Muscle of leg (tissue), 11 donors: Measurements from ENCODE around the gene KRT16. TPM values are rescaled to one million over a fixed set of nuclear protein-coding genes. Genes with fewer than 3 reads are reported as not detected.
"Not testable (repeated sequence)": the region's sequence is repeated elsewhere in the genome, so short reads cannot be mapped to it uniquely, and the experiment has no call there.

Experiments
- DNase-seq: peaks from one replicate; pipeline ENCODE4 v3.0.0; 2013
- H3K27ac ChIP-seq: one replicate; pipeline ENCODE4 v1.5.1; 2013; ENCODE audit warnings: mild to moderate bottlenecking, low read length, control low read depth
- H3K27me3 ChIP-seq: one replicate; pipeline ENCODE4 v1.6.1; 2013; ENCODE audit warnings: low read length; ENCODE audit not compliant: control insufficient read depth, insufficient read depth
- H3K36me3 ChIP-seq: one replicate; pipeline ENCODE4 v1.6.1; 2013; ENCODE audit warnings: low read length; ENCODE audit not compliant: control insufficient read depth, insufficient read depth
- H3K4me1 ChIP-seq: one replicate; pipeline ENCODE4 v1.6.1; 2013; ENCODE audit warnings: low read length; ENCODE audit not compliant: control insufficient read depth, insufficient read depth
- H3K4me3 ChIP-seq: one replicate; pipeline ENCODE4 v1.5.1; 2013; ENCODE audit warnings: low read length, control low read depth
- H3K9me3 ChIP-seq: replicated peaks from 2 replicates; pipeline ENCODE4 v1.6.1; 2013; ENCODE audit warnings: low read depth, low read length; ENCODE audit not compliant: control insufficient read depth
- WGBS: methylation state at CpG from one replicate; pipeline ENCODE4 v1.1.5; 2013; ENCODE audit warnings: missing lambda C conversion rate; ENCODE audit not compliant: insufficient coverage; 5-methylcytosine and 5-hydroxymethylcytosine counted together
- polyA plus RNA-seq, 8 donors: library from polyadenylated mRNA; unstranded; fragments of 120-200 nt; gene quantifications; one replicate each; pipeline versions ENCODE4 v1.2.1 to v1.2.3, GENCODE V29; 2013; ENCODE audit warnings: inconsistent platforms in 1 of 8, low replicate concordance in 1 of 8; ENCODE audit not compliant: insufficient read length in 8 of 8, insufficient read depth in 1 of 8
- total RNA-seq: library from RNA; stranded (reverse); fragments of 120-200 nt; gene quantifications from one replicate; pipeline ENCODE4 v1.2.4, GENCODE V29; 2013

Gene KRT16
- total and polyA plus RNA-seq, 9 donors: 0.83 TPM; not detected in 8

DNA sequence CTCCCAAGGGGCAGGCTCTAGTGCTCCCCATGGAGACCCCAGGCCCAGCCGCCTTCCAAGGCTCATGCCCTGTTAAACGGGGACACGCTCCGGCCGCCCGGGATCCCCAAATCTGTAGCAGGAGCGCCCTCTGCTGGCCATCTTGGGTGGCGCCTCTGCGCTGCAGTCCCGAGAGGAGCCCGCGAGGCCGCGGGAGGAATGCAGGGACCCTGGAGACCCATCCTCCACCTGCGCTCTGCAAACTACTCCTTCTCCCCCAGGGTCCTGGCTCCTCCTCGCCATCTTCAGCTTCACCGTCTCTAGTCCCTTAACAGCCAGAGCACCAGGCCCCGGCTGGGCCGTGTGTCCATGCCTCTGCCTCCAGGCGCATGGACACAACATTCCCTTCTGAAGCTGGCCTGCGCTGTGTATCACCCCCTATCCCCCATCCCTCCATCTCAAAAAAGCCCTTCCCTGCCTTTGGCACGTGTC, 35.4 kb upstream of the KRT16 start:
- 1% methylated on average over 22 of the region's 22 CpGs for WGBS
- DNase-seq: peak; percentile 79
- Histone ChIP-seq H3K27ac (no peak overlapping the region), H3K36me3 (no peaks in the 10 kb centered on the region), H3K27me3 (peaks cover 2% of the 10 kb centered on the region), H3K9me3 (no peaks in the 10 kb centered on the region), H3K4me3 (no peak overlapping the region), H3K4me1 (peaks cover 45% of the 10 kb centered on the region)

DNA sequence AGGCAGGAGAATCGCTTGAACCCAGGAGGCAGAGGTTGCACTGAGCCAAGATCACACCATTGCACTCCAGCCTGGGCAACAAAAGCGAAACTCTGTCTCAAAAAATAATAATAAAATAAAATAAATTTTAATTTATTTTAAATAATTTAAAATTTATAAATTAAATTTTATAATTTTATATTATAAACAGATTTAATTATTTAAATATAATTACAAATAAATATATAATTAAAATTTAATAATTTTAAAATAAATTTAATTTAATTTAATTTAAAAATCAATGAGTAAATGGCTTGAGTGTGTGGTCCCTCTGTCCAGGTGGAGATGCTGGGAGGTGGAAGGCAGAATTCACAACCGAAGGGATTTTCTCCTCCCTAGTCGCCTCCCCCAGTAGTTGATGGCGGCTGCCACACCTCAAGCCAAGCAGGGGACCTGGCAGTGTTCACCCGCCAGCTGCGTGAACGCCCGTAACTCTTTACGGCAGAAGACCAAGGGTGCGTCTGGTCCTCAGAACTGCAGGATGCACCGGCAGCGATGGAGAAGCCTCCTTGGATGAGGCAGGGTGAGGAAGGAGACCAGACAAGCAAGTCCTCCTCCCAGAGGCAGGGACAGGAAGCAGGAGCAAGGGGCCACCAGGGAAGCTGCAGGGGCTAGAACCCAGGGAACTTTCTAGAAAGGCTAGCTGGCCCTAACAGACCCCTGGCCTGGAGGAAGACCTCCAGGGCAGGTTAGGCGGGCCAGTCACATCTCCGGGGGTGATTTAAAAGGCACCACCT, 34.7 kb upstream of the KRT16 start:
- Histone ChIP-seq H3K4me3 (no peak overlapping the region), H3K4me1 (peaks cover 37% of the 10 kb centered on the region), H3K27ac (no peak overlapping the region), H3K36me3 (no peaks in the 10 kb centered on the region), H3K9me3 (no peaks in the 10 kb centered on the region), H3K27me3 (peaks cover 2% of the 10 kb centered on the region)
- 80% methylated on average over 11 of the region's 15 CpGs for WGBS
- DNase-seq: no peak

DNA sequence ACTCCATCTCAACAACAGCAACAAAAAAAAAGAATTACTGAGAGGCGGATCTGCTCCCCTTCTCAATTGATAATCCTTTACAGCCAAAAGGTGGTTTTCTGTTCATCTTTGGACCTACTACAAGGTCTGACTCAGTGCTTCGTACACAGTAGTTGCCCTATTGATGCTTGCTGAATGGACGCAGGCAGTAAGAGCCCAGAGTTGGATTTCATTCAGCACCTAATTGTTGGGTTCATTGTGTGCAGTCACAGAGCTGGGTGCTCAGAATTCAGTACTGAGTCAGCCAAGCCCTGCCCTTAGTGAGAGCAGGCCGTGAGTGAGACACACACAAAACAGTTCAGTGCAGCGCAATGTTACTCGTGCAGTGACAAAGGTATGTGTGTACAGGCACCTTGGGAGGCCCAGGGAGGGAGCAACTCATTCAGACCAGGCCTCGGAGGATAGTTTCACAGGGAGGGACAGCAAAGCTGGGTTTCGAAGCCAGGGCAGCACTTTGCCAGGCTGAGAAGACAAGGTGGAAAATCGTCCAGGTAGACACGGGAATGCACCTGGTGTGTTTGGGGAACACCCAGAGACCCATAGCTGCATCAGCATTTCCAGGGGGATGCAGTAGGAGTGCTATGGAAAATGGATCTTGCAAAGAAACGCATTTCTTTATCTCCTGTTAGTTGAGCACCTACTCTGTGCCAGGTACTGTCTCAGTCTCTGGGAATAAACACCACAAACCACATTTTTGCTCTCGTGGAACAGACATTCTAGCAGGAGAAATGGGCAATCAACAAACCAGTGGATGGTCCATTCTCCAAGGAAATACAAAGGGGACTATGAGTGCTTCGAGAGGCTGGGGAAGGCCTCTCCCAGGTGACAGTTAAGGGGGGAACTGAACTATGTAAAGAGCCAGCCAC, 29.9 kb upstream of the KRT16 start:
- H3K4me1 ChIP-seq: peaks cover 3% of the 10 kb centered on the region
- no peak for DNase-seq
- 80% methylated on average over 11 of the region's 13 CpGs for WGBS
- no peaks in the 10 kb centered on the region for H3K9me3 ChIP-seq
- H3K27me3 ChIP-seq: peaks cover 4% of the 10 kb centered on the region
- H3K27ac ChIP-seq: no peak overlapping the region
- no peak overlapping the region for H3K4me3 ChIP-seq
- no peaks in the 10 kb centered on the region for H3K36me3 ChIP-seq

DNA sequence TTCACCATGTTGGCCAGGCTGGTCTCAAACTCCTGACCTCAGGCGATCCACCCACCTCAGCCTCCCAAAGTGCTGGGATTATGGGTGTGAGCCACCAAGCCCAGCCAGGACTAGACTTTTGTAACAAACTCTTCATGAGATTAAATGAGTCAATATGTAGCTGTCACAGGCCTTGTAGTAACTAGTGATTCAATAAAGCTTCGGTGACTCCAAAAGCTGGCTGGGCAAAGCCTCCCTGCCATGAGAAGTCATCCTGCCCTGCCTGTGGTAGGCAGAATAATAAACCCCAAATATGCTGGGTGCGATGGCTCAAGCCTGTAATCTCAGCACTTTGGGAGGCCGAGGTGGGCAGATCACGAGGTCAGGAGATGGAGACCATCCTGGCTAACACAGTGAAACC, 28.0 kb upstream of the KRT16 start:
- H3K36me3 ChIP-seq, DNase-seq, H3K4me3 ChIP-seq, H3K27me3 ChIP-seq, H3K9me3 ChIP-seq, H3K27ac ChIP-seq: not testable (repeated sequence)
- 100% methylated on average over 1 of the region's 5 CpGs for WGBS
- peaks cover 16% of the 10 kb centered on the region for H3K4me1 ChIP-seq

DNA sequence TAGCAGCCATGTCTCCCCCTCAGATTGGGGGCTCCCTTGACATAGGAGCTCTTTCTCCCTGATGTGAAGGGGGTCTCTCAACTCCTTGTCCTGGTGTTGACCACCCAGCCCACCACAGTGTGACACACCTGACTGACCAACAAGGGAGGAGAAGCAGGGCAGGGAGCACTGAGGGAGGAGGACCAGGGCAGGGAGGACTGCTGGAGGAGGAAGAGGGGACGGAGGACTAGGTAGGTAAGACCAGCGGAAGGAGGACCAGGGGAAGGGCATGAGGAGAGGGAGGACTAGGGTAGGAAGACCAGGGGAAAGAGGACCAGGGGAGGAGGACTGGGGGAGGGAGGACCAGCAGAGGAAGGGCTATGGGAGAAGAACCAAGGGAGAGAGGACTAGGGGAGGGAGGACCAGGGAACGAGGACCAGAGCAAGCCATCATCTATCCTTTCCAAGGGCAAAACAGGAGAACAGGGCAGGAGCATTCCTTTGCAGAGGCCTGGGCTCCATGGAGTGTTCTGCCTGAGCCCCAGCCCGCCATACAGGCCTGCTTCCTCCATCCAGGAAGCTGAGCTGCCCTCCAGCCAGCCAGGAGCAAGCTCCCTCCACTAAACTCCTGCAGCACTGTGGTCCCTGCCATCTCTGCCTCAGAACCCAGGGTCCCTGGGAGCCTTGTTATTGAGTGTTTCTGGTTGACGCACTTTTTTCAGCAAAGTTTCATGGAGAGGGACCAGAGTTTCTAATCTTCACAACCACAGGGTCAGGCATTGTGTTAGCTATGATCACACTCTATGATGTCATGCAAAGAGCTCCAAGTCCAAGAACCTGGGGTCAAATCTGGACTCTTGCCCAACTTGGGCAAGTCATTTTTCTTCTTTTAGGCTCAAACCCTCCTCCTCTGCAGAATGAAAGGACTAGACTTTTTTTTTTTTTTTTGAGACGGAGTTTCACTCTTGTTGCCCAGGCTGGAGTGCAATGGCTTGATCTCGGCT, 27.2 kb upstream of the KRT16 start:
- no peak for DNase-seq
- H3K9me3 ChIP-seq: no peaks in the 10 kb centered on the region

DNA sequence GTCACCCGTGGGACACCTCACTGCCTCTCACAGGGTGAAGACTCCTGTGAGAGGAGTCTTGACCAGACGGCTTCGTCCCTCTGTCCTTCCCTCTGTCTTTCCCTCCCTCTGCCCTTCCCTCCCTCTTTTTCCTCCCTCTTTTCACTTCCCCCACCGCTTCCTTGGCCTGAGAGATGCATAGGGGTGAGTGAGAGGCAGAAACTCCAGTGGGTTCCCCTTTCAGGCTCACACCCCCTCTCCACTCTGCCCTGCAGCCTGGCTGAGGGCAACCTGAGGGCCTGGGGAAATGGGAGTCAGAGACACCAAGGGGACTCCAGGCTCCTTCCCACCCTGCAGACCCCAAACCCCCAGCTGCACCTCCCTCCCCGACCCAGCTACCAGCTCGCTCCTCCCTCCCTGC, 26.4 kb upstream of the KRT16 start:
- Histone ChIP-seq H3K36me3 (no peaks in the 10 kb centered on the region), H3K27me3 (peaks cover 12% of the 10 kb centered on the region), H3K4me3 (no peak overlapping the region), H3K27ac (no peak overlapping the region), H3K9me3 (no peaks in the 10 kb centered on the region), H3K4me1 (peaks cover 28% of the 10 kb centered on the region)
- 55% methylated on average over 3 of the region's 6 CpGs for WGBS
- no peak for DNase-seq

More for the DNA sequence above, 27.2 kb upstream of the KRT16 start:
- peaks cover 24% of the 10 kb centered on the region for H3K4me1 ChIP-seq
- H3K27me3 ChIP-seq: peaks cover 12% of the 10 kb centered on the region
- no peaks in the 10 kb centered on the region for H3K36me3 ChIP-seq
- no peak overlapping the region for H3K27ac ChIP-seq
- 85% methylated on average over 2 of the region's 7 CpGs for WGBS
- no peak overlapping the region for H3K4me3 ChIP-seq

DNA sequence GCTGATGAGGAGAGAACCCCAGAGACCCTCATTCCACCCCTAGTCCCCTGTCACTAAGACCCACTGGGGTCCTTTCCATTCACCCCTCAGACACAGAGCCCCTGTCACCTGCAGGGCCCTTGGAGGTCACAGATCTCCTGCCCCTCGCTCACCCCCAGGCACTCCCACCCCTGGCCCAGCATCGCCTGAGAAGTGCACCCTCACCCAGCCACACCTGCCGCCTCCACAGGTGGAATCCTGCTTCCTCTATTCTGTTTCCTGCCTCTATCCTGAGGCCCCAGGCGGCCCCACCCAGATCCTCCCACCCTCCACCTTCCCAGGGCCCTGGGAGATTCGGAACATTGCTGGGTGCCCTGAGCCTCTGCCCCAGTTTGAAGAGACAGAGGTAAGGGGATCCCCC, 25.6 kb upstream of the KRT16 start:
- Histone ChIP-seq H3K4me1 (peaks cover 28% of the 10 kb centered on the region), H3K9me3 (no peaks in the 10 kb centered on the region), H3K27me3 (peaks cover 12% of the 10 kb centered on the region), H3K36me3 (no peaks in the 10 kb centered on the region), H3K27ac (no peak overlapping the region), H3K4me3 (no peak overlapping the region)
- no peak for DNase-seq
- WGBS: 62% methylated on average over 3 of the region's 5 CpGs

DNA sequence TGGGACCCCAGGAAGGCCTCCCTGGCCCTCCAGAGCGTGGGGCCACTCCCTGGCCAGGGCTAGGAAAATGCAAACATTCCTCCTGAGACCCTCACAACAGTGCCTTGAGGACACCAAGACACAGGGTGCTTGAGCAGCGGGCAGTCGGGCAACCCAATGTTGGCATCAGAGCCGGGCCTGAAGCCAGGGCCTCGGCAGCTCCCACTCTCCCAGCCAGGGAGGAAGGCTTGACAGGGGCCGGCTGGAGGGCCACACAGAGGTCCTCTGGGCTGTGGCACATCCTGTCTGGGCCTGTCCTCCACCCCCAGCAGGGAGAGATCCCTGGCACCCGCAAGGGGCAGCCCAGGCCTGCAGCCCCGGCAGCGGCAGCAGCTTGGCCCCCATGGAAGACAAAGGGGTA, 24.1 kb upstream of the KRT16 start:
- no peak overlapping the region for H3K27ac ChIP-seq
- peaks cover 12% of the 10 kb centered on the region for H3K27me3 ChIP-seq
- no peak overlapping the region for H3K4me3 ChIP-seq
- H3K36me3 ChIP-seq: no peaks in the 10 kb centered on the region
- DNase-seq: no peak
- H3K4me1 ChIP-seq: peaks cover 28% of the 10 kb centered on the region
- no peaks in the 10 kb centered on the region for H3K9me3 ChIP-seq
- 89% methylated on average over 5 of the region's 9 CpGs for WGBS

DNA sequence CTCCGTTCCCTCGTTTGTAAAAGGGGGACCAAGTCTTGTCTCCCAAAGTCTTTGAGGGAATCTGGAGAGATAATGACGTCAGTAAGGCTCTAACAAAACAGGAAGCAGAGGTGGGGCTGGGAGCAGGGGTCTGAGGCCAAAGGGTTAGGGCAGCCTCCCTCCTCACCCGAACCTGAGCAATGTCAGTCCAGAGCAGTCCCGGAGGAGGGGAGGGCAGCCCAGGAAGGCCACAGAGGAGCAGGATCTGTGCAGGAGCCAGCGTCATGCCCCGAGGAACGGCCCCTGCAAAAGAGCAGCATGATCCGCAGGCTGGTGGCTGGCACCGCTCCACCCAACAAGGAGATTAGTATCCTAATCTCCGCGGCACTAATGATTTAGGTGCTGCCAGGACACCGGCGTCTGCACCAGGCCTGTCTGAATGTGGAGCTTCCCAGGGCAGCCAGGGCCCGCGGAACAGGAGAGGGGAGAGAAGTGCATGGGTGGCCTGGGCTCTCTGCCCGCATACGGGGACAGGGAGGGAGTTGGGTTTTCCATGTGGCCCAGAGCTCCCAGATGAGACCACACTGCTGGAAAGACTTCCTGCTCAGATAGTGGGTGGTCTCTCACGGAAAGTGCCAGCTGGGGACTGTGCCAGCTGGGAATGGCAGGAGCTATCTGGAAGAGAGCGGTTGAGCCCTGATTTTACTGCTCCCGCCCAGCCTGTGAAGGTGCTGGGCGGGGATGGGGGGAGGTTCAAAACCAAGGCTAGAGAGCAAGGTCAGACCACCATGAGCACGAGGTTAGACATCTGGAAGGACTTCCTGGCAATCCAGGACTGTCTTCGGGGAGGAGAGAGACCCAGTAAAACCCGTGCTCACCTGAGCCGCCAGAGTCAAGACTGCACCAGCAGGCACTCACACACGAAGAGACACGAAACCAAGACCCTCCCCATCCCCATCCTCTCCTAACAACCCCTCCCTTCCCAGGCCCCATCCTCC, 22.8 kb upstream of the KRT16 start:
- Histone ChIP-seq H3K4me1 (peaks cover 28% of the 10 kb centered on the region), H3K9me3 (no peaks in the 10 kb centered on the region), H3K27me3 (peaks cover 10% of the 10 kb centered on the region), H3K4me3 (no peak overlapping the region), H3K27ac (no peak overlapping the region), H3K36me3 (no peaks in the 10 kb centered on the region)
- WGBS: 27% methylated on average over 21 of the region's 28 CpGs
- peak; percentile 81 for DNase-seq
